Fibroblast of the aortic adventitia (primary cell): Measurements from ENCODE around the gene CHD8. TPM values are rescaled to one million over a fixed set of nuclear protein-coding genes. Genes with fewer than 3 reads are reported as not detected.

Experiments used
- DNase-seq: peaks from one replicate; pipeline ENCODE4 v3.0.0-alpha.2; 2010; ENCODE audit warnings: low read depth
- H3K4me3 ChIP-seq: 2 replicates; pipeline ENCODE4 v1.5.1; 2011; ENCODE audit warnings: low read depth, mild to moderate bottlenecking, control low read depth, low read length, moderate library complexity
- CTCF ChIP-seq: IDR thresholded peaks from 2 replicates; pipeline ENCODE4 v1.5.1; 2011; ENCODE audit warnings: mild to moderate bottlenecking, low read length, control low read depth, inconsistent platforms; ENCODE audit not compliant: insufficient read depth
- total RNA-seq: library from RNA; depleted of rRNA; stranded (reverse); fragments of >200 nt; gene quantifications from 2 replicates; pipeline ENCODE4 v1.2.3, GENCODE V29; 2012; ENCODE audit warnings: low replicate concordance

The CHD8 gene
- total RNA-seq, 1 donor = 59.8 TPM

- no peak for TF ChIP-seq CTCF
- no peak overlapping the region for H3K4me3 ChIP-seq
- DNase-seq = no peak
These were observed 49.7 kb downstream of the CHD8 start for GRCh38 chr14:21406213-21406612.

GRCh38 chr14:21405097-21405496 lies 50.8 kb downstream of the CHD8 start:
- peak; percentile 51 for DNase-seq
- no peak for TF ChIP-seq CTCF
- H3K4me3 ChIP-seq = no peak overlapping the region

- no peak overlapping the region for H3K4me3 ChIP-seq
- TF ChIP-seq CTCF = no peak
- no peak for DNase-seq
These were observed 56.5 kb downstream of the CHD8 start for GRCh38 chr14:21399311-21399870.

GRCh38 chr14:21398901-21399300 lies 57.0 kb downstream of the CHD8 start:
- no peak for DNase-seq
- no peak overlapping the region for H3K4me3 ChIP-seq
- no peak for TF ChIP-seq CTCF

GRCh38 chr14:21395450-21395849 lies 60.5 kb downstream of the CHD8 start:
- no peak for DNase-seq
- no peak for TF ChIP-seq CTCF
- no peak overlapping the region for H3K4me3 ChIP-seq

GRCh38 chr14:21385188-21385904 lies 70.6 kb downstream of the CHD8 start:
- no peak overlapping the region for H3K4me3 ChIP-seq

More at GRCh38 chr14:21385188-21385904, 70.6 kb downstream of the CHD8 start:
- no peak for DNase-seq
- TF ChIP-seq CTCF = no peak
